Smooth muscle cell (in vitro differentiated cells): Measurements from ENCODE around the gene SNRPA1. TPM values are rescaled to one million over a fixed set of nuclear protein-coding genes. Genes with fewer than 3 reads are reported as not detected.
"Not testable (repeated sequence)": the region's sequence is repeated elsewhere in the genome, so short reads cannot be mapped to it uniquely, and the experiment has no call there.

Source experiments
- DNase-seq: peaks from one replicate; lab custom pipeline; 2025; ENCODE audit not compliant: unreplicated experiment; lab: John Stamatoyannopoulos, UW
- H2AFZ ChIP-seq: fragments of 200-600 bp; sonication (generic); 2 replicates; pipeline ENCODE4 v1.6.0; 2016; ENCODE audit warnings: antibody characterized with exemption, low read depth, mild to moderate bottlenecking
- H3F3A ChIP-seq: fragments of 200-600 bp; sonication (generic); 2 replicates; pipeline ENCODE4 v1.6.0; 2017; ENCODE audit warnings: antibody characterized with exemption, low read depth
- H3K27ac ChIP-seq: fragments of 200-600 bp; sonication (generic); 2 replicates; pipeline ENCODE4 v1.5.1; 2016; ENCODE audit warnings: low read depth, mild to moderate bottlenecking
- H3K27me3 ChIP-seq: fragments of 200-600 bp; sonication (generic); 2 replicates; pipeline ENCODE4 v1.6.1; 2016; ENCODE audit warnings: low read depth, mild to moderate bottlenecking
- H3K36me3 ChIP-seq: fragments of 200-600 bp; sonication (generic); 2 replicates; pipeline ENCODE4 v1.5.1; 2016; ENCODE audit warnings: low read depth
- H3K4me1 ChIP-seq: fragments of 200-600 bp; sonication (generic); 2 replicates; pipeline ENCODE4 v1.5.1; 2016; ENCODE audit warnings: low read depth
- H3K4me2 ChIP-seq: fragments of 200-600 bp; sonication (generic); 2 replicates; pipeline ENCODE4 v1.6.0; 2016; ENCODE audit warnings: mild to moderate bottlenecking
- H3K4me3 ChIP-seq: fragments of 200-600 bp; sonication (generic); 2 replicates; pipeline ENCODE4 v1.5.1; 2016; ENCODE audit warnings: mild to moderate bottlenecking
- H3K79me2 ChIP-seq: fragments of 200-600 bp; sonication (generic); 2 replicates; pipeline ENCODE4 v1.6.0; 2016; ENCODE audit warnings: low read depth, mild to moderate bottlenecking
- H3K9ac ChIP-seq: fragments of 200-600 bp; sonication (generic); 2 replicates; pipeline ENCODE4 v1.6.0; 2016; ENCODE audit warnings: low read depth
- H3K9me3 ChIP-seq: fragments of 200-600 bp; sonication (generic); replicated peaks from 2 replicates; pipeline ENCODE4 v1.5.1; 2016; ENCODE audit warnings: low read depth
- H4K20me1 ChIP-seq: fragments of 200-600 bp; sonication (generic); 2 replicates; pipeline ENCODE4 v1.6.0; 2016; ENCODE audit warnings: low read depth
- CTCF ChIP-seq: fragments of 200-600 bp; sonication (generic); IDR thresholded peaks from 2 replicates; pipeline ENCODE4 v1.5.1; 2017; ENCODE audit warnings: borderline replicate concordance, mild to moderate bottlenecking, antibody characterized with exemption; ENCODE audit not compliant: insufficient read depth, poor library complexity, severe bottlenecking
- WGBS: methylation state at CpG from one replicate; pipeline ENCODE4 v1.1.7; 2016; ENCODE audit warnings: low lambda C conversion rate; 5-methylcytosine and 5-hydroxymethylcytosine counted together
- polyA plus RNA-seq: library from polyadenylated mRNA; unstranded; fragments of >200 nt; fragmentation: Nextera tagmentation; extraction: Ambion mirVana; gene quantifications from 2 replicates; pipeline ENCODE4 v1.2.1, GENCODE V29; 2016
- total RNA-seq: library from RNA; depleted of rRNA; stranded (reverse); fragments of >200 nt; gene quantifications from 2 replicates; pipeline ENCODE4 v1.2.3, GENCODE V29; 2014

Gene SNRPA1
- total and polyA plus RNA-seq, 2 experiments from 2014 or later = 24.0 to 99.0 TPM

GRCh38 chr15:101295607-101296161 is 636 bp upstream of the SNRPA1 start:
- Histone ChIP-seq H3K9ac (peak overlapping the region; percentile 87), H3K4me2 (peak overlapping the region; percentile 93), H3K79me2 (peaks cover 42% of the 10 kb centered on the region), H4K20me1 (peaks cover 36% of the 10 kb centered on the region), H3K4me1 (peaks cover 19% of the 10 kb centered on the region), H3K27me3 (no peaks in the 10 kb centered on the region), H3K36me3 (no peaks in the 10 kb centered on the region), H3F3A (no peaks in the 10 kb centered on the region), H3K9me3 (no peaks in the 10 kb centered on the region), H3K4me3 (peak overlapping the region; percentile 82), H2AFZ (peak overlapping the region; percentile 94), H3K27ac (peak overlapping the region; percentile 85)
- 9% methylated on average over 20 of the region's 20 CpGs for WGBS
- TF ChIP-seq CTCF = no peak
- DNase-seq = no peak

GRCh38 chr15:101293122-101293521 is 1.9 kb downstream of the SNRPA1 start:
- Histone ChIP-seq H2AFZ (no peak overlapping the region), H3K36me3 (peaks cover 3% of the 10 kb centered on the region), H3K79me2 (peaks cover 66% of the 10 kb centered on the region), H3F3A (no peaks in the 10 kb centered on the region), H3K9me3 (no peaks in the 10 kb centered on the region), H3K27ac (no peak overlapping the region), H4K20me1 (peaks cover 61% of the 10 kb centered on the region), H3K4me3 (peak overlapping the region; percentile 82), H3K9ac (peak overlapping the region; percentile 87), H3K4me2 (peak overlapping the region; percentile 93), H3K4me1 (peaks cover 19% of the 10 kb centered on the region), H3K27me3 (no peaks in the 10 kb centered on the region)
- WGBS = 85% methylated on average over 10 of the region's 10 CpGs
- no peak for TF ChIP-seq CTCF
- no peak for DNase-seq

- H2AFZ ChIP-seq = no peak overlapping the region
- H3K4me2 ChIP-seq = no peak overlapping the region
- peaks cover 33% of the 10 kb centered on the region for H3K36me3 ChIP-seq
- H3K9ac ChIP-seq = no peak overlapping the region
- H3F3A ChIP-seq = no peaks in the 10 kb centered on the region
- no peak overlapping the region for H3K27ac ChIP-seq
- peak; percentile 62 for TF ChIP-seq CTCF
- WGBS = 90% methylated on average over 8 of the region's 8 CpGs
- no peak overlapping the region for H3K4me3 ChIP-seq
- H3K27me3 ChIP-seq = no peaks in the 10 kb centered on the region
- peaks cover 74% of the 10 kb centered on the region for H3K79me2 ChIP-seq
- H3K4me1 ChIP-seq = peaks cover 12% of the 10 kb centered on the region
- H4K20me1 ChIP-seq = peaks cover 82% of the 10 kb centered on the region
- no peak for DNase-seq
- no peaks in the 10 kb centered on the region for H3K9me3 ChIP-seq
These were observed 6.0 kb downstream of the SNRPA1 start for GRCh38 chr15:101288905-101289513.

- 89% methylated on average over 6 of the region's 6 CpGs for WGBS
- not testable (repeated sequence) for H3K4me1 ChIP-seq, H2AFZ ChIP-seq, H3K9me3 ChIP-seq, H3K27ac ChIP-seq, H3K9ac ChIP-seq, H3F3A ChIP-seq, H3K4me3 ChIP-seq, H3K27me3 ChIP-seq, DNase-seq, H3K4me2 ChIP-seq
- peaks cover 34% of the 10 kb centered on the region for H3K36me3 ChIP-seq
- peaks cover 68% of the 10 kb centered on the region for H4K20me1 ChIP-seq
- peaks cover 57% of the 10 kb centered on the region for H3K79me2 ChIP-seq
These were observed 7.7 kb downstream of the SNRPA1 start for GRCh38 chr15:101287342-101287741.
